MV-4-11 (cell line): ENCODE measurements around the gene METTL27.

Source experiments
- DNase-seq: peaks from one replicate; lab custom pipeline; 2025; lab: John Stamatoyannopoulos, UW

METTL27 gene

GRCh38 chr7:73869011-73869798, 26.9 kb upstream of the METTL27 start:
- DNase-seq: no peak

- no peak for DNase-seq
Measured at GRCh38 chr7:73866446-73866767, 24.1 kb upstream of the METTL27 start.

GRCh38 chr7:73865738-73866445, 23.6 kb upstream of the METTL27 start:
- peak; percentile 33 for DNase-seq

- no peak for DNase-seq
Measured at GRCh38 chr7:73864981-73865711, 22.8 kb upstream of the METTL27 start.

GRCh38 chr7:73861305-73861704, 19.0 kb upstream of the METTL27 start:
- no peak for DNase-seq

GRCh38 chr7:73860859-73861258, 18.5 kb upstream of the METTL27 start, which contains the start of gene TMEM270:
TSS of gene TMEM270 (plus strand) at chr7:73861159. CDS start at chr7:73861195, 36 bp downstream.
- DNase-seq: no peak

GRCh38 chr7:73858807-73859206, 16.5 kb upstream of the METTL27 start:
- DNase-seq: peak; percentile 24

GRCh38 chr7:73856941-73857340, 14.6 kb upstream of the METTL27 start:
- DNase-seq: no peak

GRCh38 chr7:73852500-73852899, 10.2 kb upstream of the METTL27 start:
- no peak for DNase-seq

GRCh38 chr7:73851410-73852338, 9.4 kb upstream of the METTL27 start:
- DNase-seq: peak; percentile 87

GRCh38 chr7:73850781-73851207, 8.5 kb upstream of the METTL27 start:
- peak; percentile 85 for DNase-seq

- no peak for DNase-seq
Measured at GRCh38 chr7:73847941-73848723, 5.8 kb upstream of the METTL27 start.

GRCh38 chr7:73845701-73846195, 3.4 kb upstream of the METTL27 start:
- DNase-seq: peak; percentile 91

- DNase-seq: no peak
Measured at GRCh38 chr7:73844848-73845460, 2.6 kb upstream of the METTL27 start.

- DNase-seq: no peak
Measured at GRCh38 chr7:73844131-73844547, 1.8 kb upstream of the METTL27 start.

- DNase-seq: no peak
Measured at GRCh38 chr7:73841689-73842066, 638 bp downstream of the METTL27 start.

GRCh38 chr7:73840715-73841379, 1.5 kb downstream of the METTL27 start:
- DNase-seq: no peak

- DNase-seq: no peak
Measured at GRCh38 chr7:73839743-73840714, 2.3 kb downstream of the METTL27 start.
